ENCODE results near the gene HRC. TPM values are rescaled to one million over a fixed set of nuclear protein-coding genes. Genes with fewer than 3 reads are reported as not detected.

HRC gene
- polyA plus RNA-seq, 3 donors: not detected

DNA sequence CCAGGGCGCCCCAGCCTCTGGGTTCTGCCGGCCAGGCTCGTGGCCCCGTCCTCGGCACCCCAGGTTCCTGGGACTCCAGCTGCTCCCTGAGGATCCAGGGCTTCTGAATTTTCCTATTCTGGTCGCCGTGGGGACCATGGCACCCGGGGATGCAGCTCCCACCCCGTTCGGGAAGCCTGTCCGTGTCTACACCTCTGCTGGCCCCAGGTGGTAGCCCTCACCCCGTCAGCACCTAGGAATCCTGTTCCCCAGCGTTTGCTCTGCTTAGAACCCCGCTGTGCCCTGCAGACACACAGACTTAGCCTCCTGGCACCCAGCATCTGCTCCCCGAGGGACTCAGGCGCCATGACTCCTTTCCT lies 34.9 kb downstream of the HRC start:
- Mint-ChIP-seq H3K4me3 (peak overlapping the region in 1 of 2 donors; percentile 84), H3K36me3 (peaks cover 2 to 9% of the 10 kb centered on the region in 2 donors), H3K4me1 (peaks cover 33% of the 10 kb centered on the region), H3K27me3 (ENCODE audit: low read depth in 3 of 3) (peaks cover 32 to 44% (median 39%) of the 10 kb centered on the region in 3 donors), H3K9me3 (peaks cover 3 to 22% (median 11%) of the 10 kb centered on the region in 7 donors), H3K27ac (no peak overlapping the region)
- H3K4me2 ChIP-seq (replicated peaks; ENCODE audit: extremely low read depth, low read length, poor library complexity, severe bottlenecking): peak overlapping the region; percentile 77
- peaks cover 27 to 43% of the 10 kb centered on the region in 2 donors for H3K4me1 ChIP-seq (ENCODE audit: control insufficient read depth in 1 of 2, insufficient read depth in 2 of 2, low read length in 2 of 2)
- H3K79me2 ChIP-seq (ENCODE audit: insufficient read depth, low read length): no peaks in the 10 kb centered on the region
- no peak overlapping the region for H3K27ac ChIP-seq (ENCODE audit: low read depth in 1 of 2, low read length in 2 of 2)
- peak overlapping the region in 1 of 3 experiments; percentile 75 for H3K4me3 ChIP-seq (replicated peaks in 1 of 3; ENCODE audit: low read depth in 2 of 3, low read length in 3 of 3)
- H3K9ac ChIP-seq (ENCODE audit: insufficient read depth, low read length, poor library complexity, severe bottlenecking): no peak overlapping the region
- intact Hi-C loops (cut with micrococcal nuclease): no loop called here
- no peaks in the 10 kb centered on the region for H4K20me1 ChIP-seq (ENCODE audit: insufficient read depth, low read length)
- H3K36me3 ChIP-seq (replicated peaks in 1 of 2; ENCODE audit: control insufficient read depth in 1 of 2, insufficient read depth in 2 of 2, low read length in 2 of 2): no peaks in the 10 kb centered on the region
- DNase-seq: no peak
- peaks cover 15 to 25% of the 10 kb centered on the region in 2 donors for H3K27me3 ChIP-seq (ENCODE audit: control insufficient read depth in 2 of 2, insufficient read depth in 2 of 2, low read length in 2 of 2)
- WGBS (ENCODE audit: insufficient coverage): 26% methylated on average over 16 of the region's 16 CpGs
- no peaks in the 10 kb centered on the region for H3K9me3 ChIP-seq (replicated peaks in 1 of 2; ENCODE audit: control insufficient read depth in 1 of 2, insufficient read depth in 1 of 2, low read length in 2 of 2)
- TF ChIP-seq, protein P1, sequence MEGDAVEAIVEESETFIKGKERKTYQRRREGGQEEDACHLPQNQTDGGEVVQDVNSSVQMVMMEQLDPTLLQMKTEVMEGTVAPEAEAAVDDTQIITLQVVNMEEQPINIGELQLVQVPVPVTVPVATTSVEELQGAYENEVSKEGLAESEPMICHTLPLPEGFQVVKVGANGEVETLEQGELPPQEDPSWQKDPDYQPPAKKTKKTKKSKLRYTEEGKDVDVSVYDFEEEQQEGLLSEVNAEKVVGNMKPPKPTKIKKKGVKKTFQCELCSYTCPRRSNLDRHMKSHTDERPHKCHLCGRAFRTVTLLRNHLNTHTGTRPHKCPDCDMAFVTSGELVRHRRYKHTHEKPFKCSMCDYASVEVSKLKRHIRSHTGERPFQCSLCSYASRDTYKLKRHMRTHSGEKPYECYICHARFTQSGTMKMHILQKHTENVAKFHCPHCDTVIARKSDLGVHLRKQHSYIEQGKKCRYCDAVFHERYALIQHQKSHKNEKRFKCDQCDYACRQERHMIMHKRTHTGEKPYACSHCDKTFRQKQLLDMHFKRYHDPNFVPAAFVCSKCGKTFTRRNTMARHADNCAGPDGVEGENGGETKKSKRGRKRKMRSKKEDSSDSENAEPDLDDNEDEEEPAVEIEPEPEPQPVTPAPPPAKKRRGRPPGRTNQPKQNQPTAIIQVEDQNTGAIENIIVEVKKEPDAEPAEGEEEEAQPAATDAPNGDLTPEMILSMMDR (IDR thresholded peaks at IDR 0.05): no peak
- H2AFZ ChIP-seq (ENCODE audit: insufficient read depth, low read depth, low read length, poor library complexity, severe bottlenecking): no peak overlapping the region

DNA sequence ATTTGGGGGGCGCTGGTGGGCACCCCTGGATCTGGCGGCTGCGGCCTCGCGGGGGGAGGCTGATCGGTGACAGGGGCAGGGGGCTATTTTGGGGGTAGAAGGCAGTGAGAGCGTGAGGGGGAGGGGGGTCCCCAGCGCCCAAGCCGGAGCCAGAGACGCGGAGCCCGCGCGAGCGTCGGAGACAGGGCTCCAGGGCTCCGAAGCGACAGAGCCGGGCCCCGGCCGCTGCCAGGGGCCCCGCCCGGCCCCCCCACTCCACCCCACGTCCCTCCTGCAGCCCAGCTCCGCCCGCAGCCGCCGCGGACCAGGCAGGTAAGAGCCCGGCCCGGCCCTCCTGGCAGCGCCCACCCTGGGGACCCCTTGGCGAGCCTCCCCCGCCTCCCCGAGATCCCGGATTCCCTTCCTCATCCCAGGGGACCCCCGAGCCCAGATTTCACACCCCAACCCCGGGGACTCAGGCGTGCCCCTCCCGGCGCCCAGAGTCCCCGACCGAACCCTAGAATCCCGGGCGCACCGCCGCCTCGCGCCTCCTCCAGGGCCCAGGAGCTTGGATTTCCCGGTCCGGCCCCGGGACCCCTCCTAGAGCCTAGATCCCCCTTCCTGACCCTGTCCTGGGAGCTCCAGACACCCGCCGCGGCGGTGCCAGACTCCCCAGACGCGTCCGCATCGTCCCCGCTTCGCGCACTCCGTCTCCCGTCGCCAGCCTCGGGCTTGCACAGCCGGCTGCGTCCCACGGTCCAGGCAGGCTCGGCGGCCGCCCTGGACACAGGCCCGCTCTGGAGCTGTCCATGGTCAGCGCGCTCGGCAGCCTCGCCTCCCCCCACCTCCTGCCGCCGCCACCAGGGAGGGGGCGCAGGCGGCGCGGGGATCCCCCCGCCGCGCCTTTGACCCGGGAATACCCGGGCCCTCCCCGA lies 35.5 kb downstream of the HRC start, which contains the start of gene PPFIA3:
TSS of gene PPFIA3 (plus strand) at position 134 of the 914 bp plus-strand sequence. CDS start 8,330 bp downstream, outside the sequence.
- Histone ChIP-seq H3K4me2 (replicated peaks; ENCODE audit: extremely low read depth, low read length, poor library complexity, severe bottlenecking) (peak within 1 kb of the TSS; percentile 77), H3K27ac (ENCODE audit: low read depth in 1 of 2, low read length in 2 of 2) (peak within 1 kb of the TSS; percentile 80 to 83), H2AFZ (ENCODE audit: insufficient read depth, low read depth, low read length, poor library complexity, severe bottlenecking) (peak within 1 kb of the TSS; percentile 84), H3K9ac (ENCODE audit: insufficient read depth, low read length, poor library complexity, severe bottlenecking) (peak within 1 kb of the TSS; percentile 63), H3K4me3 (replicated peaks in 1 of 3; ENCODE audit: low read depth in 2 of 3, low read length in 3 of 3) (peak within 1 kb of the TSS; percentile 33 to 75 (median 63)), H3K27me3 (ENCODE audit: control insufficient read depth in 2 of 2, insufficient read depth in 2 of 2, low read length in 2 of 2) (peaks cover 15 to 25% of the 10 kb centered on the region in 2 donors), H4K20me1 (ENCODE audit: insufficient read depth, low read length) (no peaks in the 10 kb centered on the region), H3K9me3 (replicated peaks in 1 of 2; ENCODE audit: control insufficient read depth in 1 of 2, insufficient read depth in 1 of 2, low read length in 2 of 2) (no peaks in the 10 kb centered on the region), H3K4me1 (ENCODE audit: control insufficient read depth in 1 of 2, insufficient read depth in 2 of 2, low read length in 2 of 2) (peaks cover 33 to 49% of the 10 kb centered on the region in 2 donors), H3K36me3 (replicated peaks in 1 of 2; ENCODE audit: control insufficient read depth in 1 of 2, insufficient read depth in 2 of 2, low read length in 2 of 2) (no peaks in the 10 kb centered on the region), H3K79me2 (ENCODE audit: insufficient read depth, low read length) (no peaks in the 10 kb centered on the region)
- under 1% methylated on average over 66 of the region's 90 CpGs for WGBS (ENCODE audit: insufficient coverage)
- TF ChIP-seq, protein P1 (IDR thresholded peaks at IDR 0.05): no peak
- Mint-ChIP-seq H3K27me3 (ENCODE audit: low read depth in 3 of 3) (peaks cover 31 to 43% (median 35%) of the 10 kb centered on the region in 3 donors), H3K4me1 (peaks cover 38% of the 10 kb centered on the region), H3K27ac (peak within 1 kb of the TSS; percentile 80 to 91 (median 85)), H3K9me3 (peaks cover 3 to 20% (median 11%) of the 10 kb centered on the region in 7 donors), H3K36me3 (peaks cover 2 to 9% of the 10 kb centered on the region in 2 donors), H3K4me3 (peak within 1 kb of the TSS; percentile 75 to 89)
- intact Hi-C loops (cut with micrococcal nuclease): no loop called here
- peak in 1 of 3 donors; percentile 33 for DNase-seq

Measured in CD14-positive monocyte (primary cell).